ENCODE results near the gene FAM184B.

Gene FAM184B

DNA sequence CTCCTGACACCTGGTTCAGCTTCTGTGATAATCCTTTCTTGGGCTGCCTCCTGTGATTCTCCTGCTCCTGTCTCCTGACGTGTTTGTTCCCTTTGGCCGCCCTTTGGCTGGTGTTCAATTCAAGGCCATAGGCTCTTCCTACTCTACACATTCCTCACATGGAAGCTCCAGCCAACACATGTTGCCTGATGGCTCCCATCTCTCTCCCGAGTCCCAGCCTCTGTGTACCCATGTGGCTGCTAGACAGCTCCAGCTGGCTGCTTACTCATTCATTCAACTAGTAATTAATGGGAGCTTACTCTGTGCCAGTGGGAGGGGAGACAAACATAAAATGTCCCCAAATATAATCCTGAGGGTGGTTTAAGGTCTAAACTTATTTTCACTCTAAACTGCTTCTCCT lies 176.2 kb downstream of the FAM184B start:
- H3K27ac ChIP-seq (ENCODE audit: low read length, poor library complexity, severe bottlenecking) = no peak overlapping the region

DNA sequence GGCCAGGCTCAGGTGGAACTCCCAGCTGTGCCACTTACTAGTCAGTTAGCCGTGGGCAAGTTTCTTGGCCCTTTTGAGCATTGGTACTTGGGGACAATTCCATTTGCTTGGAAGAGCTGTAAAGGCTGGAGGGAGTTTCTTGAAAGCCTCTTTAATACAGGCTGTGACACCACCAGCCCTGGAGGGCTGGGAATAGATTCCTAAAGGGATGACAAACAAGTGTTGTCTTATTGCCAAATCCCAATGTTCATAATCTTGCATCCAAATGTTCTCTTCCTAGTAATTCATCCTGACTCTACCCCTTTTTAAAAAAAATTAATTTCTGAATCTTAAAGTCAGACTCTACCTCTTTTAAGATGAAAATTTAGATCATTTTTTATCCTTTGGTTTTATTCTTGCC lies 181.6 kb downstream of the FAM184B start:
- no peak overlapping the region for H4K8ac ChIP-seq (ENCODE audit: low read length)
- H3K4ac ChIP-seq (ENCODE audit: low read depth in 1 of 2, low read length in 2 of 2) = no peak overlapping the region
- 100% methylated on average over 1 of the region's 1 CpG for WGBS
- H4K91ac ChIP-seq (ENCODE audit: low read length) = no peak overlapping the region
- H2BK15ac ChIP-seq (ENCODE audit: low read depth, poor library complexity, severe bottlenecking) = no peak overlapping the region
- H3K9ac ChIP-seq (ENCODE audit: low read length) = no peak overlapping the region
- no peaks in the 10 kb centered on the region for H3K4me1 ChIP-seq (ENCODE audit: control insufficient read depth, insufficient read depth, low read depth, low read length)
- H3K4me3 ChIP-seq (ENCODE audit: insufficient read depth in 1 of 2, low read depth in 1 of 2, low read length in 2 of 2) = no peak overlapping the region
- no peak overlapping the region for H2BK120ac ChIP-seq (ENCODE audit: low read depth, low read length)
- no peak overlapping the region for H2AK5ac ChIP-seq (ENCODE audit: low read length, severe bottlenecking)
- no peak overlapping the region for H3K27ac ChIP-seq (ENCODE audit: low read length, poor library complexity, severe bottlenecking)
- no peak overlapping the region for H2BK12ac ChIP-seq (ENCODE audit: low read length in 2 of 2)
- no peak overlapping the region for H3K14ac ChIP-seq (ENCODE audit: low read length in 2 of 2)
- no peak overlapping the region for H2BK5ac ChIP-seq (ENCODE audit: low read depth, low read length, poor library complexity, severe bottlenecking)
- H3K23ac ChIP-seq (ENCODE audit: low read length in 2 of 2) = no peak overlapping the region
- no peaks in the 10 kb centered on the region for H3K9me3 ChIP-seq (ENCODE audit: control insufficient read depth, low read length)
- DNase-seq = no peak
- no peak overlapping the region for H2AFZ ChIP-seq (ENCODE audit: low read depth, low read length)
- no peak overlapping the region for H3K4me2 ChIP-seq (ENCODE audit: low read length, poor library complexity, severe bottlenecking)
- no peak overlapping the region for H3K18ac ChIP-seq (ENCODE audit: low read depth in 1 of 2, low read length in 2 of 2)
- peaks cover 14% of the 10 kb centered on the region for H3K79me1 ChIP-seq (replicated peaks; ENCODE audit: low read length, poor library complexity, severe bottlenecking)
- H3K36me3 ChIP-seq (ENCODE audit: control insufficient read depth in 1 of 2, insufficient read depth in 2 of 2, low read depth in 1 of 2, low read length in 2 of 2) = peaks cover 29 to 77% of the 10 kb centered on the region in 2 experiments
- H3K27me3 ChIP-seq (ENCODE audit: control insufficient read depth in 1 of 2, insufficient read depth in 1 of 2, low read length in 2 of 2) = no peaks in the 10 kb centered on the region

More for the DNA sequence above, 176.2 kb downstream of the FAM184B start:
- no peak overlapping the region for H3K23ac ChIP-seq (ENCODE audit: low read length in 2 of 2)
- H4K8ac ChIP-seq (ENCODE audit: low read length) = no peak overlapping the region
- H2AFZ ChIP-seq (ENCODE audit: low read depth, low read length) = no peak overlapping the region
- no peak overlapping the region for H2BK15ac ChIP-seq (ENCODE audit: low read depth, poor library complexity, severe bottlenecking)
- H3K9ac ChIP-seq (ENCODE audit: low read length) = no peak overlapping the region
- H3K4ac ChIP-seq (ENCODE audit: low read depth in 1 of 2, low read length in 2 of 2) = no peak overlapping the region
- H3K4me2 ChIP-seq (ENCODE audit: low read length, poor library complexity, severe bottlenecking) = no peak overlapping the region
- DNase-seq = no peak
- H3K14ac ChIP-seq (ENCODE audit: low read length in 2 of 2) = no peak overlapping the region
- H2BK12ac ChIP-seq (ENCODE audit: low read length in 2 of 2) = no peak overlapping the region
- H2BK5ac ChIP-seq (ENCODE audit: low read depth, low read length, poor library complexity, severe bottlenecking) = no peak overlapping the region
- H3K9me3 ChIP-seq (ENCODE audit: control insufficient read depth, low read length) = no peaks in the 10 kb centered on the region
- peaks cover 4% of the 10 kb centered on the region for H3K79me1 ChIP-seq (replicated peaks; ENCODE audit: low read length, poor library complexity, severe bottlenecking)
- H2BK120ac ChIP-seq (ENCODE audit: low read depth, low read length) = no peak overlapping the region
- H3K4me3 ChIP-seq (ENCODE audit: insufficient read depth in 1 of 2, low read depth in 1 of 2, low read length in 2 of 2) = no peak overlapping the region
- H4K91ac ChIP-seq (ENCODE audit: low read length) = no peak overlapping the region
- peaks cover 11 to 64% of the 10 kb centered on the region in 2 experiments for H3K36me3 ChIP-seq (ENCODE audit: control insufficient read depth in 1 of 2, insufficient read depth in 2 of 2, low read depth in 1 of 2, low read length in 2 of 2)
- H3K18ac ChIP-seq (ENCODE audit: low read depth in 1 of 2, low read length in 2 of 2) = no peak overlapping the region
- no peaks in the 10 kb centered on the region for H3K4me1 ChIP-seq (ENCODE audit: control insufficient read depth, insufficient read depth, low read depth, low read length)
- H2AK5ac ChIP-seq (ENCODE audit: low read length, severe bottlenecking) = no peak overlapping the region
- 95% methylated on average over 3 of the region's 3 CpGs for WGBS
- no peaks in the 10 kb centered on the region for H3K27me3 ChIP-seq (ENCODE audit: control insufficient read depth in 1 of 2, insufficient read depth in 1 of 2, low read length in 2 of 2)

DNA sequence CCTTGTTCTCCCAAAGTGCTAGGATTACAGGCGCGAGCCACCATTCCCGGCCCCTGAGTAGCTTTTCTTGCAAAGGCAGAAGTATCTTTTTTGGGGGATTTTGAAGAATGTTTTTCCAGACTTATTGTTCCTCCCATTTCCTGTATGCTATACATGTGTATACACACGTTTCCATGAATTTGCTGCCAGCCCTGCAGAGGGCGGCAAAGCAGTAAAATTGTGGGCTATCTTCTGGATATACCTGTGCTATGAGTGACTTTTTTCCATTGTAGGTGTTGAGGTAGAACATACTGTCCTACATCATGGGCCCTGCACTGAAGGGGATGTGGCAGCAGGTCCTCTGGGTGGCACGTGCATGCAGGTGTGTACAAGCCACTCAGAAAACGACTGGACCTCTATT lies 183.9 kb downstream of the FAM184B start:
- no peak overlapping the region for H2AFZ ChIP-seq (ENCODE audit: low read depth, low read length)
- no peak overlapping the region for H2AK5ac ChIP-seq (ENCODE audit: low read length, severe bottlenecking)
- H3K4me1 ChIP-seq (ENCODE audit: control insufficient read depth, insufficient read depth, low read depth, low read length) = no peaks in the 10 kb centered on the region
- no peak overlapping the region for H3K9ac ChIP-seq (ENCODE audit: low read length)
- no peak overlapping the region for H2BK5ac ChIP-seq (ENCODE audit: low read depth, low read length, poor library complexity, severe bottlenecking)
- WGBS = 79% methylated on average over 4 of the region's 7 CpGs
- no peak overlapping the region for H3K14ac ChIP-seq (ENCODE audit: low read length in 2 of 2)
- H3K27me3 ChIP-seq (ENCODE audit: control insufficient read depth in 1 of 2, insufficient read depth in 1 of 2, low read length in 2 of 2) = no peaks in the 10 kb centered on the region
- no peak overlapping the region for H2BK15ac ChIP-seq (ENCODE audit: low read depth, poor library complexity, severe bottlenecking)
- no peak overlapping the region for H3K18ac ChIP-seq (ENCODE audit: low read depth in 1 of 2, low read length in 2 of 2)
- H3K4me3 ChIP-seq (ENCODE audit: insufficient read depth in 1 of 2, low read depth in 1 of 2, low read length in 2 of 2) = no peak overlapping the region
- H3K4me2 ChIP-seq (ENCODE audit: low read length, poor library complexity, severe bottlenecking) = no peak overlapping the region
- H2BK120ac ChIP-seq (ENCODE audit: low read depth, low read length) = no peak overlapping the region
- peaks cover 27 to 89% of the 10 kb centered on the region in 2 experiments for H3K36me3 ChIP-seq (ENCODE audit: control insufficient read depth in 1 of 2, insufficient read depth in 2 of 2, low read depth in 1 of 2, low read length in 2 of 2)
- no peak overlapping the region for H3K23ac ChIP-seq (ENCODE audit: low read length in 2 of 2)
- no peaks in the 10 kb centered on the region for H3K9me3 ChIP-seq (ENCODE audit: control insufficient read depth, low read length)
- no peak overlapping the region for H2BK12ac ChIP-seq (ENCODE audit: low read length in 2 of 2)
- no peak overlapping the region for H4K91ac ChIP-seq (ENCODE audit: low read length)
- no peak overlapping the region for H3K4ac ChIP-seq (ENCODE audit: low read depth in 1 of 2, low read length in 2 of 2)
- peak; percentile 15 for DNase-seq
- no peak overlapping the region for H4K8ac ChIP-seq (ENCODE audit: low read length)
- H3K27ac ChIP-seq (ENCODE audit: low read length, poor library complexity, severe bottlenecking) = no peak overlapping the region
- H3K79me1 ChIP-seq (replicated peaks; ENCODE audit: low read length, poor library complexity, severe bottlenecking) = peaks cover 19% of the 10 kb centered on the region

DNA sequence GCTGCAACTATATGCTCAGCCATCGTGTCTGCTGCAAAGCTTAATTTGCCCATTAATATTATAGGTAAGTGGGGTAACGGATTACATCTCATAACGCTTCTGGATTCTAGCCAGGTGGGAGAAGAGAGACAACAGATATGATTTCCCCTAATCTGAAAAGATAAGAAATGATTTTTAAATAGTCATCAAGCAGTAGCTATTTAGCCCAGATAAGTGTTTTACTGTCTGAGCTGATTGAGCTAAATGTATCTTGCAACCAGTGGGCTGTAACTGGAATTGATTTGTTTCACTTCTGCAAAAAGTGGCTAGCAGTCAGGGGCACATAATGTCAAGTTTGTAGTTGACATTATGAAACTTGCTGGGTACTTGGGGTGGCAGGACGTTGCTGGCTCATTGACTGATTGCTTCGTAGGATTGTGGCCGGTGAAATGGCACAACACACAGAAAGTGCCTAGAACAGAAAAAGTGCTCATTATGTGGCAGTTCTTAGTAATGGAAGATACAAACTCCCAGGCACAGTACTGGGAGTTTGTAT lies 185.9 kb downstream of the FAM184B start:
- Histone ChIP-seq H3K23ac (ENCODE audit: low read length in 2 of 2) (no peak overlapping the region), H2BK120ac (ENCODE audit: low read depth, low read length) (no peak overlapping the region), H2BK5ac (ENCODE audit: low read depth, low read length, poor library complexity, severe bottlenecking) (no peak overlapping the region), H3K36me3 (ENCODE audit: control insufficient read depth in 1 of 2, insufficient read depth in 2 of 2, low read depth in 1 of 2, low read length in 2 of 2) (peaks cover 35 to 90% of the 10 kb centered on the region in 2 experiments), H2BK12ac (ENCODE audit: low read length in 2 of 2) (no peak overlapping the region), H3K27ac (ENCODE audit: low read length, poor library complexity, severe bottlenecking) (no peak overlapping the region), H3K4me2 (ENCODE audit: low read length, poor library complexity, severe bottlenecking) (no peak overlapping the region), H3K9me3 (ENCODE audit: control insufficient read depth, low read length) (no peaks in the 10 kb centered on the region), H3K4me3 (ENCODE audit: insufficient read depth in 1 of 2, low read depth in 1 of 2, low read length in 2 of 2) (no peak overlapping the region), H3K79me1 (replicated peaks; ENCODE audit: low read length, poor library complexity, severe bottlenecking) (peaks cover 22% of the 10 kb centered on the region), H3K27me3 (ENCODE audit: control insufficient read depth in 1 of 2, insufficient read depth in 1 of 2, low read length in 2 of 2) (no peaks in the 10 kb centered on the region), H3K18ac (ENCODE audit: low read depth in 1 of 2, low read length in 2 of 2) (no peak overlapping the region), H3K4me1 (ENCODE audit: control insufficient read depth, insufficient read depth, low read depth, low read length) (no peaks in the 10 kb centered on the region), H2AFZ (ENCODE audit: low read depth, low read length) (no peak overlapping the region), H2AK5ac (ENCODE audit: low read length, severe bottlenecking) (no peak overlapping the region), H4K91ac (ENCODE audit: low read length) (no peak overlapping the region), H3K14ac (ENCODE audit: low read length in 2 of 2) (no peak overlapping the region), H4K8ac (ENCODE audit: low read length) (no peak overlapping the region), H3K4ac (ENCODE audit: low read depth in 1 of 2, low read length in 2 of 2) (no peak overlapping the region), H2BK15ac (ENCODE audit: low read depth, poor library complexity, severe bottlenecking) (no peak overlapping the region), H3K9ac (ENCODE audit: low read length) (no peak overlapping the region)
- 94% methylated on average over 5 of the region's 6 CpGs for WGBS
- no peak for DNase-seq
